Memory B cell (primary cell): ENCODE measurements around the gene GPBP1.
"Not testable (repeated sequence)": the region's sequence is repeated elsewhere in the genome, so short reads cannot be mapped to it uniquely, and the experiment has no call there.

Experiments used
- ATAC-seq: fragments of 150-1000 bp; cut with Tn5 transposase; 2 replicates; pipeline ENCODE4 v1.10.0; 2021; ENCODE audit warnings: low read depth, mild to moderate bottlenecking, moderate library complexity
- DNase-seq, 2 donors: peaks; one replicate each; pipeline ENCODE4 v3.0.0; 2022; ENCODE audit warnings: low spot score in 2 of 2
- H3K27ac Mint-ChIP-seq: one replicate; pipeline ENCODE4 v1.8.0; 2022; ENCODE audit warnings: mild to moderate bottlenecking, moderate library complexity, mixed read lengths
- H3K27me3 Mint-ChIP-seq: one replicate; pipeline ENCODE4 v1.8.0; 2022; ENCODE audit warnings: mixed read lengths
- H3K36me3 Mint-ChIP-seq: one replicate; pipeline ENCODE4 v1.8.0; 2022; ENCODE audit warnings: mild to moderate bottlenecking, mixed read lengths
- H3K4me1 Mint-ChIP-seq: one replicate; pipeline ENCODE4 v1.8.0; 2022; ENCODE audit warnings: mixed read lengths
- H3K4me3 Mint-ChIP-seq: one replicate; pipeline ENCODE4 v1.8.0; 2022; ENCODE audit warnings: mild to moderate bottlenecking, moderate library complexity, mixed read lengths
- H3K9me3 Mint-ChIP-seq: one replicate; pipeline ENCODE4 v1.8.0; 2022; ENCODE audit warnings: mixed read lengths

The GPBP1 gene

DNA sequence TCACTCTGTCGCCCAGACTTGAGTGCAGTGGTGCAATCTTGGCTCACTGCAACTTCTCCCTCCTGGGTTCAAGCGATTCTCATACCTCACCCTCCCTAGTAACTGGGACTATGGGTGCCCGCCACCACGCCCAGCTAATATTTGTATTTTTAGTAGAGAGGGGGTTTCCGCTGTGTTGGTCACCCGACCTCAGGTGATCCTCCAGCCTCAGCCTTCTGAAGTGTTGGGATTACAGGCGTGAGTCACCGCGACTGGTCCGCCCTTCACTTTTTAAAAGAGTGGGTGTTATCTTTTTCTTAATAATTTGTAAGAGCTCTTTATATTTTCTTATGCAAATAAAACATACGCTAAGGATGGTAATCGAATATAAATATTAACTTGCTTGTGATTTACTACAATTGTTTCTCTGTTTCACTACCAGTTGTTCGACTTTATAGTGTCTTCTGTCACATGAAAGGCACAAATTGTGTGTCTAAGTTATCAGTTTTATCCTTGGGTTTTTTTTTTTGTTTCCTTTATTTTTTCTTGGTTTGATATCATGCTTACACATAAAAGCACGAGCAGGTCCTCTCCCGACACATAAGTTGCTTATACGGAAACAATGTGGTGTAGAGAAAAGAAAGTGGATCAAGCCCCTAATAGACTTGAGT, 1.9 kb upstream of the GPBP1 start:
- DNase-seq = peak in 1 of 2 donors; percentile 44
- H3K36me3 Mint-ChIP-seq = no peaks in the 10 kb centered on the region
- peak; percentile 4 for ATAC-seq
- H3K27me3 Mint-ChIP-seq = no peaks in the 10 kb centered on the region
- H3K4me3 Mint-ChIP-seq = peak overlapping the region; percentile 98
- peak overlapping the region; percentile 99 for H3K27ac Mint-ChIP-seq
- H3K4me1 Mint-ChIP-seq = peaks cover 16% of the 10 kb centered on the region
- no peaks in the 10 kb centered on the region for H3K9me3 Mint-ChIP-seq

GRCh38 chr5:57172466-57173318, 1.2 kb upstream of the GPBP1 start:
- Mint-ChIP-seq H3K27ac (peak overlapping the region; percentile 99), H3K4me1 (peaks cover 16% of the 10 kb centered on the region), H3K27me3 (no peaks in the 10 kb centered on the region), H3K9me3 (no peaks in the 10 kb centered on the region), H3K36me3 (no peaks in the 10 kb centered on the region), H3K4me3 (peak overlapping the region; percentile 98)
- no peak for ATAC-seq
- peak; percentile 29 to 44 for DNase-seq

DNA sequence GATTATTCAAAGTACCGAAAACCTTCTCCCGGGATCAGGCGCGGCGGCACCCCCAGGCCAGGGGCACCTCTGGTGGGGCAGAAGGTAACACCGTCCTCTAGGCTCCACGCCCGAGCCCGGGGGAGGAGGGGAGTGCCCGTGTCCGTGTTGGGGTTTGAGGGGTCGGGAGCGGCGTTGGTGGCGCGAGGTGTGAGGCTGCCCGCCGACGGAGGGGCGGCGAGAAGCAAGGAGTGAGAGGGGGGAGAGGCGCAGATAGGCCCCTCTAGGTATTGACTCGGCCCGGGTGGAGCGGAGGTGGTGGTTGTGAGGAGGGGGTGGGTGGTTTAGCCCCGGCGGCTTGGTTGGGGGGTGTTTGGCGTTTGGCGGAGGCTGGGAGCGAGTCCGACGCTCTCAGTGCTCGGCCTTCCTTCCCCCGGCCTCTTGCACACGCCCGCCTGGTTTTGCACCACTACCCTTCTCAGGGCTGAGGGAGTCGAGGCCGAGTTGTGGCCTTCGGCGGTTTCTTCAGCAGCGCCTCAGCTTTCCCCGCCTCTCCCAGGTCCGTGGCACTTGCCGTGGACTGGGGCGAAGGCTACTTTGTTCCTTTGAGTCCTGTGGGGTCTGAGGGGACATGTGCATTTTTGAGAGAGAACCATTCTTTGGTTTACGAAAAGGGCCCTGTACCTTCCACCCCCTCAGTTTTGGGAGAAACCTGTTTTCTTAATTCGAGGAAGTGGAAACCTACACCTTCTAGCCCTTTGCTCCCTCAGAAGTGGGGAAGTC, 450 bp downstream of the GPBP1 start:
- peaks cover 24% of the 10 kb centered on the region for H3K4me1 Mint-ChIP-seq
- H3K4me3 Mint-ChIP-seq = peak overlapping the region; percentile 98
- peak overlapping the region; percentile 99 for H3K27ac Mint-ChIP-seq
- no peak for DNase-seq
- peaks cover 6% of the 10 kb centered on the region for H3K36me3 Mint-ChIP-seq
- no peaks in the 10 kb centered on the region for H3K9me3 Mint-ChIP-seq
- ATAC-seq = peak; percentile 3
- no peaks in the 10 kb centered on the region for H3K27me3 Mint-ChIP-seq

DNA sequence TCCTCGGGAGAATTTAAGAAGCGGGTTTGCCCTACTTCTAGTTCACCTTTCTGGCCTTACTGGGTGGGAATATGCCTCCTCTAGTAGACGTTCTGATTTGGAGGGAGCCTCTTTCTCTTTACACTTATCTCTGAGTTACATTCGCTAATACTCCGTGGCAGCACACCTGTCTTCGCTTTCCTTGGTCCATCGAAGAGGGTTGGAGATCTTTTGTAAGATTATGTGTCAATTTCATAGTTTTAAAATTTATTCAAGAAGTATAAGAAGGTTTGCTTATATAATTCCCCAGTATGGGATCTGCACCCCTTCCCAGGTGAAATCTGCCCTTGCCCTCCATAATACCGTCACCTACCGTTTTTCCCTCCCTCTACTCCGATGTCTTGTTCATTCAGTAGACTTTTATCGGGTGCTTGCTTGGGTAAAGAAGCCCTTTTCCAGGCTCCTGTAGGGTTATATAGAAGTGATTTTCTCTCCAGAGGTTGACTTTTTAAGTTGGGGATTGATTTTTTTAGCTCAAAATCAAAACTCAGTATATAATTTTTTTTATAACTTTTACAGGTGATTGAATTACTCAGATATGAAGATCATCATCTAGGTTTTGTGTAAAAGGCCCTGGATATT, 1.1 kb downstream of the GPBP1 start:
- DNase-seq (no peak), ATAC-seq (no peak)
- no peaks in the 10 kb centered on the region for H3K27me3 Mint-ChIP-seq
- peaks cover 11% of the 10 kb centered on the region for H3K36me3 Mint-ChIP-seq
- peak overlapping the region; percentile 99 for H3K27ac Mint-ChIP-seq
- peaks cover 30% of the 10 kb centered on the region for H3K4me1 Mint-ChIP-seq
- peak overlapping the region; percentile 98 for H3K4me3 Mint-ChIP-seq
- no peaks in the 10 kb centered on the region for H3K9me3 Mint-ChIP-seq

DNA sequence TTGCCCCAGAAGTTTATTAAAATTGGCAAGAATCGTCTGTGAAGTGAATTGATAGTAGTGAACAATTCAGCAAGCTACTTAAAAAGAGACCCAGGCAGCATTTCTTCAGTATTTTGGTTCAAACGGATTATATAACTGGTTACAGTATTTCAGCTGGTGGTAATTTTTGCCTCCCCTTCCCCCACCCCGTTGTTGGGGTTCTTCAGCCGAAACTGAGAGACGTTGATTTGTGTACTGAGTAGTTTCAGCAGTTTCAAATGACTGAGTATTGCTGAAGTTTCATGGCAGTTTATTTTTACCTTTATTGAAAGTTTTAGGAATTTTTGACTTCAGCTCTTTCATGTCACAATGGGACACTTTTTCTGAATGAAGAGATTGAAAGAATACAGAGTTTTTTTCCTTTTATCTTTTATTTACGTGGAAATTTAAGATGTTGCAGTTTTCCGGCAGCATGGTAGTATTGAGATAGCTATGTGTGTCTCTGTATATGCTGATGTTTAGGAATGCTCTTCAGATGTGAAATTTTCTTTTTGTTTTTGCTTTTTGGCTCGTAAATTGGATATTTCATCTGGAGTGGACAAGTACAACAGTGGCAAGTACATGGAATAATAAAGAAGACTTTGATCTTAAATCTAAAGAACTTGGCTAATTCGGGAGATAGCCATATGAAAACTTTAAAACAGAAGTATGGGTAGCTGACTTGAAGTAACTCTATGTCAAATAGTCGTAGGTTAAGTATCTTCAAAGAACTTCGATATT, 1.9 kb downstream of the GPBP1 start:
- Mint-ChIP-seq H3K4me1 (peaks cover 33% of the 10 kb centered on the region), H3K36me3 (peaks cover 11% of the 10 kb centered on the region), H3K9me3 (no peaks in the 10 kb centered on the region), H3K4me3 (peak overlapping the region; percentile 98), H3K27me3 (no peaks in the 10 kb centered on the region), H3K27ac (peak overlapping the region; percentile 99)
- DNase-seq = peak in 1 of 2 donors; percentile 18
- no peak for ATAC-seq

- H3K4me1 Mint-ChIP-seq = peaks cover 36% of the 10 kb centered on the region
Observed at GRCh38 chr5:57176350-57176857, 2.5 kb downstream of the GPBP1 start.

DNA sequence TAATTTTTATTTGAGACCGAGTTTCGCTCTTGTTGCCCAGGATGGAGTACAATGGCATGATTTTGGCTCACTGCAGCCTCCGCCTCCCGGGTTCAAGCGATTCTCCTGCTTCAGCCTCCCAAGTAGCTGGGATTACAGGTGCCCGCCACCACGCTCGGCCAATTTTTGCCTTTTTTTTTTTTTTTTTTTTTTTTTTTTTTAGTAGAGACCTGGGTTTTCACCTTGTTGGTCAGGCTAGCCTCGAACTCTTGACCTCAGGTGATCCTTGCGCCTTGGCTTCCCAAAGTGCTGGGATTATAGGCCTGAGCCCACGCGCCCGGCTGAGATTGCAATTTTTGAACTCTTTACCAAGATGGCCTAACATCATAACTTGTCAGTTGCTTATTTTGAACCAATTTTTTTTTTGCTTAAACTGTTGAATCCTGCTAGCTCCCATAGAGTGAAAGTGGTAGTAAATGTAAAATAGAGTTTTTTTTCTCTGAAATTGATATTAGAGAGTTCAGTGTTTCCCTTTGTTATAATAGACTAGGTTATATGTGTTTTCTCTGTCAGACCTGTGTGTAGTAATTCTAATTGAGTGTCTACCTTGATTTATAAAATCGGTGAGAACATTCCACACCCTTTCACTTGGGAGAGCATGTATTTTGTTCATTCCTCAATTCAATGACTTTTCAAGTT, 3.8 kb downstream of the GPBP1 start:
- Mint-ChIP-seq H3K27me3 (no peaks in the 10 kb centered on the region), H3K4me1 (peaks cover 29% of the 10 kb centered on the region), H3K4me3 (peak overlapping the region; percentile 84), H3K9me3 (no peaks in the 10 kb centered on the region), H3K27ac (peak overlapping the region; percentile 64), H3K36me3 (peaks cover 13% of the 10 kb centered on the region)
- ATAC-seq = no peak
- DNase-seq = no peak

More at GRCh38 chr5:57176350-57176857, 2.5 kb downstream of the GPBP1 start:
- DNase-seq (no peak), ATAC-seq (no peak)
- H3K9me3 Mint-ChIP-seq = no peaks in the 10 kb centered on the region
- H3K36me3 Mint-ChIP-seq = peaks cover 11% of the 10 kb centered on the region
- peak overlapping the region; percentile 98 for H3K4me3 Mint-ChIP-seq
- H3K27ac Mint-ChIP-seq = peak overlapping the region; percentile 99
- H3K27me3 Mint-ChIP-seq = no peaks in the 10 kb centered on the region

GRCh38 chr5:57178238-57178637, 4.4 kb downstream of the GPBP1 start:
- DNase-seq, ATAC-seq, H3K9me3 Mint-ChIP-seq, H3K27me3 Mint-ChIP-seq: not testable (repeated sequence)
- Mint-ChIP-seq H3K4me3 (peak overlapping the region; percentile 84), H3K4me1 (peaks cover 28% of the 10 kb centered on the region), H3K27ac (peak overlapping the region; percentile 64), H3K36me3 (peaks cover 13% of the 10 kb centered on the region)

GRCh38 chr5:57179262-57180200, 5.7 kb downstream of the GPBP1 start:
- H3K4me1 Mint-ChIP-seq = peaks cover 33% of the 10 kb centered on the region
- no peak for DNase-seq
- peaks cover 21% of the 10 kb centered on the region for H3K36me3 Mint-ChIP-seq
- ATAC-seq = no peak
- H3K4me3 Mint-ChIP-seq = peak overlapping the region; percentile 84
- H3K27me3 Mint-ChIP-seq = no peaks in the 10 kb centered on the region
- peak overlapping the region; percentile 64 for H3K27ac Mint-ChIP-seq
- H3K9me3 Mint-ChIP-seq = no peaks in the 10 kb centered on the region

DNA sequence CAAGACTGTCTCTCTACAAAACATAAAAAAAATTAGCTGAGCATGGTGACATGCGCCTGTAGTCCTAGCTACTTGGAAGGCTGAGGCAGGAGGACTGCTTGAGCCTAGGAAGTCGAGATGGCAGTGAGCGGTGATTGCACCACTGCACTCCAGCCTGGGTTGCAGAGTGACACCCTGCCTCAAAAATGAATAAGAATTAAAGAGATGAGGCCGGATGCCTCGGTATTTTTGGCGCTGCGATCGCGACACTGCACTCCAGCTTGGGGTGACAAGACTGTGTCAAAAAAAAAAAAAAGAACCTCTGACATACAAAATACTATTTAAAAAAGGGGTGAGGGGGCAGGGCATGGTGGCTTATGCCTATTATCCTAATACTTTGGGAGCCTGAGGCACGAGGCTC, 7.3 kb downstream of the GPBP1 start:
- H3K4me3 Mint-ChIP-seq = peak overlapping the region; percentile 84
- peaks cover 38% of the 10 kb centered on the region for H3K4me1 Mint-ChIP-seq
- ATAC-seq (peak; percentile 42), DNase-seq (no peak)
- H3K27ac Mint-ChIP-seq = peak overlapping the region; percentile 64
- no peaks in the 10 kb centered on the region for H3K27me3 Mint-ChIP-seq
- H3K9me3 Mint-ChIP-seq = no peaks in the 10 kb centered on the region
- peaks cover 22% of the 10 kb centered on the region for H3K36me3 Mint-ChIP-seq

GRCh38 chr5:57184322-57184721, 10.5 kb downstream of the GPBP1 start:
- peaks cover 51% of the 10 kb centered on the region for H3K4me1 Mint-ChIP-seq
- ATAC-seq (no peak), DNase-seq (no peak)
- H3K9me3 Mint-ChIP-seq = no peaks in the 10 kb centered on the region
- H3K27ac Mint-ChIP-seq = no peak overlapping the region
- H3K36me3 Mint-ChIP-seq = peaks cover 20% of the 10 kb centered on the region
- H3K4me3 Mint-ChIP-seq = peak overlapping the region; percentile 34
- no peaks in the 10 kb centered on the region for H3K27me3 Mint-ChIP-seq

DNA sequence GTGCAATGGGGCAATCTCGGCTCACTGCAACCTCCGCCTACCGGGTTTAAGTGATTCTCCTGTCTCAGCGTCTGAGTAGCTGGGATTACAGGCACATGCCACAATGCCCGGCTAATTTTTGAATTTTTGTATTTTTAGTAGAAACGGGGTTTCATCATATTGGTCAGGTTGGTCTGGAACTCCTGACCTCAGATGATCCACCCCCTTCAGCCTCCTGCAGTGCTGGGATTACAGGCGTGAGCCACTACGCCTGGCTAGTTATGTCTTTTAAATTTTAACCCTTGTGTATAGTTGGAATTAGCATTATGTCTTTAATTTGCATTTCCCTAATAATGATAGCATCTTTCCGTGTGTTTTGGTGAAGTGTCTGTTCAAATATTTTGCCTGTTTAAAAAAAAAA, 11.5 kb downstream of the GPBP1 start:
- DNase-seq (no peak), ATAC-seq (no peak)
- Mint-ChIP-seq H3K4me3 (peak overlapping the region; percentile 59), H3K27me3 (no peaks in the 10 kb centered on the region), H3K9me3 (no peaks in the 10 kb centered on the region), H3K36me3 (peaks cover 18% of the 10 kb centered on the region), H3K4me1 (peaks cover 53% of the 10 kb centered on the region), H3K27ac (no peak overlapping the region)
